HepG2 (cell line): ENCODE data around the gene ELL. TPM values are rescaled to one million over a fixed set of nuclear protein-coding genes. Genes with fewer than 3 reads are reported as not detected.
A peak's percentile ranks its signal among the peaks of the same experiment; 100 is the strongest.

Source experiments
- BCL6 ChIP-seq: IDR thresholded peaks from 2 replicates; pipeline ENCODE4 v1.6.1; 2016; ENCODE audit warnings: missing genetic modification reagents, missing compliant biosample characterization
- CC2D1A ChIP-seq: sonication (generic); formaldehyde crosslinking; IDR thresholded peaks from 2 replicates; pipeline ENCODE4 v1.8.1; 2023; ENCODE audit warnings: mild to moderate bottlenecking, missing genetic modification reagents
- HNF1A ChIP-seq, 2 experiments: sonication (generic) in 1 of 2; formaldehyde crosslinking in 1 of 2; IDR thresholded peaks; 2 replicates each; pipeline versions ENCODE4 v1.4.0 to v1.6.1; 2016 to 2020; ENCODE audit warnings: borderline replicate concordance in 1 of 2, low read depth in 1 of 2, mild to moderate bottlenecking in 1 of 2, missing genetic modification reagents in 1 of 2
- IKZF5 ChIP-seq: IDR thresholded peaks from 2 replicates; pipeline ENCODE4 v1.6.1; 2018; ENCODE audit warnings: missing genetic modification reagents, mild to moderate bottlenecking, missing compliant biosample characterization
- MED1 ChIP-seq: sonication (generic); formaldehyde crosslinking; IDR thresholded peaks from 2 replicates; pipeline ENCODE4 v1.4.0; 2020; ENCODE audit warnings: missing genetic modification reagents
- NCOA2 ChIP-seq: sonication (generic); formaldehyde crosslinking; IDR thresholded peaks from 2 replicates; pipeline ENCODE4 v1.8.0; 2022; ENCODE audit warnings: inconsistent platforms
- RXRA ChIP-seq: sonication (generic); formaldehyde crosslinking; IDR thresholded peaks from 2 replicates; pipeline ENCODE4 v1.5.1; 2020; ENCODE audit warnings: missing genetic modification reagents
- SRSF4 ChIP-seq: fragments of 200-400 bp; formaldehyde crosslinking; IDR thresholded peaks from one replicate; pipeline ENCODE4 v1.6.1; 2018; ENCODE audit warnings: mild to moderate bottlenecking, low read depth, low read length, moderate library complexity; ENCODE audit not compliant: poor library complexity, severe bottlenecking
- THAP11 ChIP-seq: IDR thresholded peaks from 2 replicates; pipeline ENCODE4 v1.6.1; 2016; ENCODE audit warnings: missing biosample characterization, missing genetic modification reagents
- ZNF10 ChIP-seq: sonication (generic); formaldehyde crosslinking; IDR thresholded peaks from 2 replicates; pipeline ENCODE4 v1.4.0; 2020; ENCODE audit warnings: mild to moderate bottlenecking, low read depth, missing genetic modification reagents, borderline replicate concordance
- ZNF362 ChIP-seq: sonication (generic); formaldehyde crosslinking; IDR thresholded peaks from 2 replicates; pipeline ENCODE4 v1.4.0; 2020; ENCODE audit warnings: missing genetic modification reagents, mild to moderate bottlenecking, borderline replicate concordance
- ZNF678 ChIP-seq: sonication (generic); formaldehyde crosslinking; IDR thresholded peaks from 2 replicates; pipeline ENCODE4 v1.4.0; 2020; ENCODE audit warnings: mild to moderate bottlenecking, missing genetic modification reagents
- ZNF710 ChIP-seq: sonication (generic); formaldehyde crosslinking; IDR thresholded peaks from 2 replicates; pipeline ENCODE4 v1.5.0; 2020; ENCODE audit warnings: mild to moderate bottlenecking, missing genetic modification reagents, borderline replicate concordance
- ZNF850 ChIP-seq: sonication (generic); formaldehyde crosslinking; conservative IDR thresholded peaks from 2 replicates; pipeline ENCODE4 v1.9.0; 2021; ENCODE audit warnings: mild to moderate bottlenecking, missing genetic modification reagents
- polyA plus RNA-seq, 8 experiments: library from polyadenylated mRNA; depleted of rRNA in 3 of 8; stranded (reverse) in 7 of 8; unstranded in 1 of 8; fragments of >200 nt; fragmentation: Illumina TruSeq in 4 of 8; extraction: Trizol in 4 of 8; gene quantifications; 2 replicates each; pipeline versions ENCODE4 v1.2.1 to v1.2.3, GENCODE V29; 2011 to 2016; ENCODE audit warnings: low read depth in 4 of 8, missing spikeins in 1 of 8, mixed read lengths in 1 of 8; ENCODE audit not compliant: insufficient read depth in 1 of 8
- total RNA-seq, 5 experiments: library from RNA; depleted of rRNA; stranded (reverse); fragments of >200 nt; fragmentation: Illumina TruSeq; extraction: Trizol; gene quantifications; 2 replicates each; pipeline ENCODE4 v1.2.3, GENCODE V29; 2016; ENCODE audit warnings: low read depth in 1 of 5
- TF ChIP-seq, protein P1 (sequence below): sonication (generic); formaldehyde crosslinking; IDR thresholded peaks from 2 replicates; pipeline ENCODE4 v1.5.1; 2020; ENCODE audit warnings: mild to moderate bottlenecking, missing genetic modification reagents, borderline replicate concordance
- TF ChIP-seq, protein P2 (sequence below): sonication (generic); formaldehyde crosslinking; IDR thresholded peaks from 2 replicates; pipeline ENCODE4 v1.5.0; 2020; ENCODE audit warnings: mild to moderate bottlenecking, missing genetic modification reagents, moderate library complexity

Gene ELL
- total and polyA plus RNA-seq, 2 of the 13 experiments (the other 11 are each of a cell fraction or from before 2014, with no cell fraction given) = 3.7 to 5.4 TPM

- TF ChIP-seq ZNF710 (CRISPR knock-in tag) (peak; percentile 93), THAP11 (CRISPR knock-in tag) (peak; percentile 13; the same call in 1 of the 2 replicates), IKZF5 (0 out of 2 replicates have a peak, but pooled peaks have one; percentile 17), ZNF10 (CRISPR knock-in tag) (no peak), NCOA2 (CRISPR knock-in tag) (peak; percentile 54), MED1 (peak; percentile 85), SRSF4 (no peak), RXRA (peak; percentile 68; the same call in 1 of the 2 replicates), ZNF678 (no peak), ZNF850 (CRISPR knock-in tag) (0 out of 2 replicates have a peak, but pooled peaks have one; percentile 12), CC2D1A (CRISPR knock-in tag) (no peak), ZNF362 (CRISPR knock-in tag) (peak; percentile 95), BCL6 (CRISPR knock-in tag) (peak; percentile 85), HNF1A (IDR thresholded peaks at IDR 0.05; ENCODE audit: low read depth) (peak; percentile 34; the same call in 1 of the 2 replicates), HNF1A (CRISPR knock-in tag; IDR thresholded peaks at IDR 0.05; ENCODE audit: borderline replicate concordance) (no peak)
- TF ChIP-seq, protein P1, sequence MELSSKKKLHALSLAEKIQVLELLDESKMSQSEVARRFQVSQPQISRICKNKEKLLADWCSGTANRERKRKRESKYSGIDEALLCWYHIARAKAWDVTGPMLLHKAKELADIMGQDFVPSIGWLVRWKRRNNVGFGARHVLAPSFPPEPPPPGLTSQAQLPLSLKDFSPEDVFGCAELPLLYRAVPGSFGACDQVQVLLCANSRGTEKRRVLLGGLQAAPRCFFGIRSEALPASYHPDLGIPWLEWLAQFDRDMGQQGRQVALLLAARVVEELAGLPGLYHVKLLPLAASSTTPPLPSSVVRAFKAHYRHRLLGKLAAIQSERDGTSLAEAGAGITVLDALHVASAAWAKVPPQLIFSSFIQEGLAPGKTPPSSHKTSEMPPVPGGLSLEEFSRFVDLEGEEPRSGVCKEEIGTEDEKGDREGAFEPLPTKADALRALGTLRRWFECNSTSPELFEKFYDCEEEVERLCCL = no peak; the same call in 1 of the 2 replicates
- TF ChIP-seq, protein P2, sequence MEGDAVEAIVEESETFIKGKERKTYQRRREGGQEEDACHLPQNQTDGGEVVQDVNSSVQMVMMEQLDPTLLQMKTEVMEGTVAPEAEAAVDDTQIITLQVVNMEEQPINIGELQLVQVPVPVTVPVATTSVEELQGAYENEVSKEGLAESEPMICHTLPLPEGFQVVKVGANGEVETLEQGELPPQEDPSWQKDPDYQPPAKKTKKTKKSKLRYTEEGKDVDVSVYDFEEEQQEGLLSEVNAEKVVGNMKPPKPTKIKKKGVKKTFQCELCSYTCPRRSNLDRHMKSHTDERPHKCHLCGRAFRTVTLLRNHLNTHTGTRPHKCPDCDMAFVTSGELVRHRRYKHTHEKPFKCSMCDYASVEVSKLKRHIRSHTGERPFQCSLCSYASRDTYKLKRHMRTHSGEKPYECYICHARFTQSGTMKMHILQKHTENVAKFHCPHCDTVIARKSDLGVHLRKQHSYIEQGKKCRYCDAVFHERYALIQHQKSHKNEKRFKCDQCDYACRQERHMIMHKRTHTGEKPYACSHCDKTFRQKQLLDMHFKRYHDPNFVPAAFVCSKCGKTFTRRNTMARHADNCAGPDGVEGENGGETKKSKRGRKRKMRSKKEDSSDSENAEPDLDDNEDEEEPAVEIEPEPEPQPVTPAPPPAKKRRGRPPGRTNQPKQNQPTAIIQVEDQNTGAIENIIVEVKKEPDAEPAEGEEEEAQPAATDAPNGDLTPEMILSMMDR (CRISPR knock-in tag) = peak; percentile 32
Measured at GRCh38 chr19:18518639-18519038, 3.2 kb downstream of the ELL start (continued).
